ENCODE data around the gene MSANTD2.
"Not testable (repeated sequence)": the region's sequence is repeated elsewhere in the genome, so short reads cannot be mapped to it uniquely, and the experiment has no call there.

Gene MSANTD2

DNA sequence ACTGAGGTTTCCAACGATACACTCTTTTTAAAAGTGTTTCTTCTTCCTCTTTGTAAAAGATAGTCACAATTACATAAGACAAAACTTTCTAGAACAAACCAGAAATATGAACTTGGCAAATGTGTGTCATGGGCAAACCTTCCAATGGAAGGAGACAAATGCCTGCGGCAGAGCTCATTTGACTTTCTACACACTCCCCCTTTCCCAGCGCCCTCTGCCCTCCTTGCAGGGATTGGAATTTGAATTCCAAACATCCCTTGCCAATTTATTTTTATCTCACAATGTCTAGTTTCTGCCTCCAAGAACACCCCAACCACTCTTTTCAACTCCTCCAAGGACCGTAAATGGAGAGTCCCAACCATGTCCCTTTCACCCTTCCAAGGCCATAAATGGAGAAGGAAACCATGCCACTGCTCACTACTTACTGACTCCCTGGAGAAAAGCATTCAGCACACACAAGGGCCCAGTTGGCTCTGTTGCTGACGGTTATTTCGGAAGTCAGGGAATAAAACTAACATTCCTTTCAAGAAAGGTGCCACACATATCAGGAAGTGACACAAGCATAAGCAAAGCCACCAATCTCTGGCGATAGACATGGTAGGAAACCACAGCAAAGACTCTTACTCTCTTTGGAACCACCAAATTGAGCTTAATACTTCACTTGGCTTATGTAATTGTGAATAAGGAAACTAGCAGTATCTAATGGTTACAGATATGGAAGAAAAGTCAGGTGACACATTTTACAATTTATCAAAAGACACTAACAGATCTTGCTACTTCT lies 23.2 kb downstream of the MSANTD2 start:
- DNase-seq (ENCODE audit: low read depth in 2 of 2) = no peak

DNA sequence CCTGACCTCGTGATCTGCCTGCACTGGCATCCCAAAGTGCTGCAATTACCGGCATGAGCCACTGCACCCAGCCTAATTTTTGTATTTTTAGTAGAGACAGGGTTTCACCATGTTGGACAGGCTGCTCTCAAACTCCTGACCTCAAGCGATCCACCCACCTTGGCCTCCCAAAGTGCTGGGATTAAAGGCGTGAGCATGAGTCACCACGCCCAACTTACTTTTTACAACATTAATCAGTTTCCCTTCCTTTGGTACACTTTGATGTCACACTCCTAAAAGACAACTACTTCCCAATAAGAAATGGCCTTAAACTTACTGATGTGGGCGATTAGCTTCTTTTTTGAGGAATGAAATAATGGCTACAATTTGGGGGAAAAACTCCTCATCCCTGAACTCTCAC lies 29.2 kb downstream of the MSANTD2 start:
- DNase-seq (ENCODE audit: low read depth in 2 of 2) = not testable (repeated sequence)

DNA sequence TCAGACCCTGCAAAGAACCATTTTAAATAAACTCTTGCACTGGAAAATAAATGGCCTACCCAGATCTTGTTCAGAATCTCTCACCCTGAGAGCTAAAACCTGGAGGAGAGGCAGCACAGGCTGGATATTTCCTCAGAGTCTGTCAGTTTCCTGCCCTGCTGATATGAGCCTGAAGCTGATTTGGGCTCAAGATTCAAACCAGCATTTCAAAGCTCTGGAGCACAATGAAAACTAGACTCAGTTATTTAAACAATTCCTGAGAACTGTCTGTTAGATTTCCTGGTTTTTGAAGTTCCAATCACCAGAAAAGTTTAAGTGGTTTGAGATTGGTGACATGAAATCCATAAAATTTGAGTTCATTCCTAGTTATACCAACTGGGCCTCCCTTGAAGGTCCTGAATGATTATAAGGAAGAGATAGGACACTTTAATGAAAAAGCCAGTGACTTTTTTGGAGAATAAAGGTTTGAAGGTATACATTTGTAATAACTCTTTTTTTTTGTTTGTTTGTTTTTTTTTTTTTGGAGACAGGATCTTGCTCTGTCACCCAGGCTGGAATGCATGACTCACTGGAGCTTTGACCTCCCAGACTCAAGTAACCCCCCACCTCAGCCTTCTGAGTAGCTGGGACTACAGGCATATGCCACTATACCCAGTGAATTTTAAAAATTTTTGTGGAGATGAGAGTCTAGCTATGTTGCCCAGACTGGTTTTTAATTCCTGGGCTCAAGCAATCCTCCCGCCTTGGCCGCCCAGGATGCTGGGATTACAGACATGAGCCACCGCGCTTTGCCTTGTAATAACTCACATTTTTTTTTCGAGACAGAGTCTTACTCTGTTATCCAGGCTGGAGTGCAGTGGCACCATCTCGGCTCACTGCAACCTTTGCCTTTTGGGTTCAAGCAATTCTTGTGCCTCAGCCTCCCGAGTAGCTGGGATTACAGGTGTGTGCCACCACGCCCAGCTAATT lies 30.1 kb downstream of the MSANTD2 start:
- DNase-seq (ENCODE audit: low read depth in 2 of 2) = no peak

DNA sequence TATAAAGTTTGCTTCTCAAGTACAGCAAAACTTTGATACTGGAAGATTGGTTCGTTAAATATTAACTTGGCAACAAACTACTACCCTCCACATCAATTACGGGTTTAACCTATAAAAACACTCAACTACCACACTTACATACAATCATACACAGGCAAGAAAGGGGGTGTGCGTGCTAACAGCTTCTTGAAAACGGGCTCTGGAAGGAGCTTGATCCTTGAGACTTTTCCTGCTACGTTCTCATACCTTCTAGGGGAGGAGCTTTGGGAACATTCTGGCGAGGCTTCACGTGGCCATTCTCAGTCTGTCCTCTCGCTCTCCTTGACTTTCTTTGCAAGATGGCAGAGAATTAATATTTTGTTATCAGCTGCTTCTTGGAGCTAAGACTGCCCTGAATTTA lies 31.3 kb downstream of the MSANTD2 start:
- DNase-seq (ENCODE audit: low read depth in 2 of 2) = no peak

DNA sequence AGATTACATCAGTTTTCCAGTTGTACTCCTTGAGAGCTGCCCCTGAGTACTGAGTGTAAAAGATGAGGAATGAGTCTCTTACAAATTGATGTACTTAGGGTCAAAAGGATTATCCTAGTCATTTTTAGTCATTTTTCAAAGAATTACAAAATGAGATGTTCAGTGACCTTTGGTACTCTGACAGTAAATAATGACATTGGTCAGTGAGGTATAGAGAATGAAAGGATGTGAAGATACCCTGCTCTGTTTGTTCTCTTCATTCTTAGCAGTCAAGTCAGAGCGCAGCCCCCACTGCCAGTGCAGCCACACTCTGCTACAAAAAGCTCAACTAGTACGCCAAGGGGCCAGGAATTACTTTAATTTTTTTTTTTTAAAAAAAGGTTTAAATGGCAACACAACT lies 34.0 kb downstream of the MSANTD2 start:
- DNase-seq (ENCODE audit: low read depth in 2 of 2) = no peak

DNA sequence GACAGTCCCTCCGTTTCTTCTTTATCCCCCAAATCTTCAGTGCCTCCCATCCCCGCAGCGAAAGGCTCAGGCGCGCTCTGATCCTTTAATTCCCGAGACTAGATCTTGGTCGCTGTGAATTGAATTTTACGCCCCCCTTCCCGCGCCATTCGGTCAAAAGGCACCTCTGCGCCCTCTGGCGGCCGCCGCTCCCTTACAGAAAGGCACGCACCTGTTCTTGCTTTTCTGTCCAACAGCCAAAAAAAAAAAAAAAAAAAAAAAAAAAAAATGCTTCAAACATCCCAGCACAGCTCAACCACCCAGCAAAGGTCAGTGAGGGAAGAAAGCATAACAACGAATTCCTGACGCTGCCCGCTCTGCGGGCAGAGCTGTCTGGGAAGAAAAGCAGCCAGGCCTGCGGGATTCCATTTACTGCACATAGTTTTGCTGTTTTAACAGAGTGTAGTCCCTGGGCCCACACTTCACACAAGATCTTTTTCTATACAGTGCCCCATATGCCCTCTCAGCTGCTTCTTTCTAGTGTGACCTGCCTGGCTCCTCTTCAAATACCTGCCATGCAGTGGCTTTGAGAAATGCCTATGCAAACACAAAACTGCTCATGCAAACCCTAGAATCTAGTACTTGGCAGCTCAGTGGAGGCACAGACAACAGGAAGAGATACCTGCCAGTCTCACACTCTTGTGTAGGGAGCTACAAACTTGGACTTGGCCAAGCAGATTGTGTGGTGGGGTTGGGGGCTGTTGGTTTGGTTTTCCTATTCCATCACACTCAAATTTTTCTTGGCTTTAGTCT lies 36.9 kb downstream of the MSANTD2 start:
- DNase-seq (ENCODE audit: low read depth in 2 of 2) = peak; percentile 65 to 77

DNA sequence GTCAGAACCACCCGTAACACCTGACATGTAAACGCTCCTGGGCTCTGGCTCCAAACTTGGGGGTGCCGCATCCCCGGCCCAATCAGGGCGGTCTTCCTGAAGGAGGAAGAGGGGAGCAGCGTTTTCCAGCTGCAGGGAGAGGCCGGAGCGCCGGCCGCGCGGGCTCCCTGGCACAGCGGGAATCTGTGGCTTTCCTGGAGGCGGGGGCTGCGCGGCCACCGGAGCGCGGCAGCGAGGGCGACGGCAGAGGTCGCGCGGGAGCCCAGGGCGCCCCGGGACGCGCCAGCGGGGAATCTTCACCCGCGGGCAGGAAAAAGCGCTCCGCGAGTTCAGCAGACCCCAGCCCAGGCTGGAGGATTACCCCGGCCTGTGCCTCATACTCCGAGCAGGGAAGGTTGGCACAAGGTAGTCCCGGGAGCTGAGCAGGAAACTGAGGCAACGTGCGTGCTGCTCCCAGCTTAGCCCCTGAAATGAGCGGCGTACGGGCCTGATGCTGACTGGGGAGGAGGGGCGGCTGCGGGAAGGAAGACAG lies 37.5 kb downstream of the MSANTD2 start:
- no peak for DNase-seq (ENCODE audit: low read depth in 2 of 2)

DNA sequence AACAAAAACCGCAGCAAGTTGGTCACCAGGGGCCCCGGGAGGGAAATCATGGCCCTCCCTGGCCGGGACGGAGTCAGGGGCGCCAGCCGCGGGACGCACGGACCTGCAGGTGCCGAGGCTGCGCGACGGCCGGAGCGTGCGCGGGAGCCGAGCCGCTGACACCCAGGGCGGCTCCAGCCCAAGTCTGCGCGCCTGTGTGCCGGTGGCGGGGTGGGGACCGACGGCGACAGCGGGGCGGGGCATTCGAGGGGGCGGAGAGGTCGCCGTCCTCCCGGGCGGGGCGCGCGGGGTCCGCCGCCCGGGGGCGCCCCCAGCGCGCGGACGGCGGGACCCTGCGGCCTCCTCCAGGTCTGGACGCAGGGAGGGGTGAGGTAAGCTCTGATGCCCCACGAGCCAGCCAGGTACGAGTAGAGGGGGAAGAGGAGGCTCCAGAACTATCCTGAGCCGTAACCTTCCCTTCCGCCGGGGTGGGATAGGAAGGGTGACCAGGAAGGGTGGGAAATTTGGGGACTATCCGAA lies 38.0 kb downstream of the MSANTD2 start, which contains the start of gene ESAM:
Gene ESAM, minus strand, starts transcription at position 186 of the 519 bp plus-strand sequence. Its CDS starts 136 bp downstream, at position 50.
- DNase-seq (ENCODE audit: low read depth in 2 of 2) = peak in 1 of 2 donors; percentile 44

DNA sequence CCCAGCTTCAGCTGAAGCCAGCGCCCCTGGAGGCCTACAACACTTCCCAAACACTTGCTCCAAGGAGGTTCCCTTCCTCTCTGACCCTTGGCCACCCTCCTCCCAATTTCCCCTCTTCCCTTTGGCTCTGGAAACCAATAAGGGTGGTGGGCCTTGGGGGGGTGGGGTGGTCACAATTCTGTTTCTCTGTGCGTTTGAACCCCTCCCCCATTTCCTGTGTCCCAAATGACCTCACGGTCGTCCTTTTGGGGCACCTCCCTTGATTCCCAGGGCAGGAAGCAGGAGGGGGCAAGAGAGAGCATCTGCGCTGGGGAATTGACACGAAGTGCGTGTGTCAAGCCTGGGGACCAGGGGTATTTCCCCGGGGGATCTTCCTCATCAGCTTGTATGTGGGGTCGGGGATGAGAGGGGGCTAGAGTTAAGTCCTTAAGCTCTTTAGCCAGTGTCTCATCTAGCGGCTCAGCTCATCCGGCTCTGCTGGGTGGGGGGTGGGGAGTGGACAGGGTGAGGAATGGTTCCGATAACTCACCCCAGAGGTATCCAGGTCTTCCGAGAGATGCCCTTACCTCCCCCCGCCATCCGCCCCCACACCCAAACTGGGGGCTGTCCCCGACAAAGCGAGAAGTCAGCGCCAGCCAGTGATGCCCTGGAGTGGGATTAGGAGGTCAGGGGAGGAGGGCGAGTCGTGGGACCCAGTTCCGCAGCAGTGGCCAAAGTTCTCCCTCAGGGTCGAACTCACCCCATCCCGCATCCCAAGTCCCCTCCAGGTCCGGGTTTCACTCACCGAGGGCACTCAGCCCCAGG lies 38.7 kb downstream of the MSANTD2 start:
- DNase-seq (ENCODE audit: low read depth in 2 of 2) = no peak

DNA sequence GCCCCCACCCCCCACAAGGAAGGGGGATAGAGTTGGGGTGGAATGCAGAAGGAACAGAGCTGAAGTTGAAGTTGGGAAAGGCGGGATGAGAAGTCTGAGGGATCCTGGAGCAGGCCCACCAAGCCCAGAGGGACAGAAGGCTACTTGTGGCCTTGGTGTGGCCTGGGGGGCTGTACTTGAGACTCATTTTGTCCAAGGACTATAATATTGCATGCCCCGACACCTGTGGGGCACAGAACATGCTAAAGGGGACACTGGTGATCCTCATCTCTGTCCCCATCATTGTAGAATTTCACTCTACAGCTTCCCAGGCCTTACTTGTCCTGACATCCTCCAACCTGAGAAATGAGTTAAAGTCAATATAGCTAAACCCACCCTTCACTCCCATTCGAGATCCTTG lies 39.4 kb downstream of the MSANTD2 start:
- DNase-seq (ENCODE audit: low read depth in 2 of 2) = no peak

DNA sequence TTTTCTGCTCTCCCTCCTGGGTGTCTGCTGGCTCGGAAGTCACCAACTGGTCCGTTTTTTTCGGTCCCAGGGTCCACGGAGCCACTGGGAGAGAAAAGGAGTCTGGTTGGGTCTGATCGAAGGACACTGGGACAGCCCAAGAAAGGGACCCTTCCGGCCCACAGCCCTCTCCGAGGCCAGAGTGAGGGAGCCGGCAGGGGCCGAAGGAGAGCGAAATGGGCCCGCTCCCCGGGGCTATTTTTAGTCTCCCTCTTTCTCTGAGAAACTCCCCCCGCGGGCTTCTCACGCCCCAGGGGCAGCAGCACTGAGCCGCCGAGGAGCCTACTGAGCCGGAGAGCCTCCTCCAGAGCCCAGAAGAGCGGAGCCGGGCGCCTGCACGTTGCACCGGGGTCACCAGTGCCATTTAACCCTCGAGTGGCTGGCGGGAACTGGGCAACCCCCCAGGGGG lies 40.0 kb downstream of the MSANTD2 start:
- DNase-seq (ENCODE audit: low read depth in 2 of 2) = no peak

DNA sequence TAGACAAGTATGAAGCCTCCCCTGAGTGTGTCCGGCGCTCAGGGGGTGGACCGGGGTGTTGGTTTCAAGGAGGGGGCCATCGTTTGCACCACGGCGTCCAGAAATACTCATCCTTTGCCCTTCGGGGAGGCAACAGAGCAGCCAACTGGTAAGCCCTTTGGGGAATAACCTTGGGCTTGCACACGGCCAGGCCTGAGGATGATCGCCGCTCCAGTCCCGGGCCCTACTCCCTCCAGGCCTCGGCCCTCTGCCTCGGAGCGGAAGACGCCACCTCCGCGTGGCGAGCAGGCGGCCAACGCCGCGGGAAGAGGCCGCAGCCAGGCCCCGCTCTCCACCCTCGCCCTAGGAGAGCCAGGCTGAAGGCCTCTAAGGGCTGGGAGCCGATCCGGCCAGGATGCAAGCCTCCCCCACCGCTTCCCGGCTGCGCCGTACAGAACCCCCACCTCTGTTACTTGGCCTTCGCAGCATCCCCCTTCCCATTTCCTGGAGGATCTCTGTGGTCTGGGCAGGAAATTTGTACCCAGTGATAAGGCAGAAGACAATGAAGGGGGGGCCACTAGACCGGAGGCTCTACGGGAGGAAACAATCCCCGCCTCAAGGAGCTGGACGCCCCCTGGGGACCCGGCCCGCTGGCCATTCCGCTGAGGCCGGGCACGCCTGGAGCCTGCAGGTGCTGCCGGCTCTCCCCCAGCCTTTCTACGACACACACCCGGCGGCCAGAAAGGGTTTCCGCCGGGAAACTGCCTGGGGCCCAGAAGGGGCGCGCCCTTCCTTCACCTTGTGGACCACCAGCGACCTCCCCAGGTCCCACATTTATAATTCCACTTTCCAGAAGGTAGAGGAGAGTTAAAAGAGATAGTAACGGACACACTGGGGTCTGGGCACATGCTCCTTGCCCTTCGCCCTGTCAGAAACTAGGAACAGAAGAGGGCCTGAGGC lies 40.7 kb downstream of the MSANTD2 start:
- no peak for DNase-seq (ENCODE audit: low read depth in 2 of 2)

DNA sequence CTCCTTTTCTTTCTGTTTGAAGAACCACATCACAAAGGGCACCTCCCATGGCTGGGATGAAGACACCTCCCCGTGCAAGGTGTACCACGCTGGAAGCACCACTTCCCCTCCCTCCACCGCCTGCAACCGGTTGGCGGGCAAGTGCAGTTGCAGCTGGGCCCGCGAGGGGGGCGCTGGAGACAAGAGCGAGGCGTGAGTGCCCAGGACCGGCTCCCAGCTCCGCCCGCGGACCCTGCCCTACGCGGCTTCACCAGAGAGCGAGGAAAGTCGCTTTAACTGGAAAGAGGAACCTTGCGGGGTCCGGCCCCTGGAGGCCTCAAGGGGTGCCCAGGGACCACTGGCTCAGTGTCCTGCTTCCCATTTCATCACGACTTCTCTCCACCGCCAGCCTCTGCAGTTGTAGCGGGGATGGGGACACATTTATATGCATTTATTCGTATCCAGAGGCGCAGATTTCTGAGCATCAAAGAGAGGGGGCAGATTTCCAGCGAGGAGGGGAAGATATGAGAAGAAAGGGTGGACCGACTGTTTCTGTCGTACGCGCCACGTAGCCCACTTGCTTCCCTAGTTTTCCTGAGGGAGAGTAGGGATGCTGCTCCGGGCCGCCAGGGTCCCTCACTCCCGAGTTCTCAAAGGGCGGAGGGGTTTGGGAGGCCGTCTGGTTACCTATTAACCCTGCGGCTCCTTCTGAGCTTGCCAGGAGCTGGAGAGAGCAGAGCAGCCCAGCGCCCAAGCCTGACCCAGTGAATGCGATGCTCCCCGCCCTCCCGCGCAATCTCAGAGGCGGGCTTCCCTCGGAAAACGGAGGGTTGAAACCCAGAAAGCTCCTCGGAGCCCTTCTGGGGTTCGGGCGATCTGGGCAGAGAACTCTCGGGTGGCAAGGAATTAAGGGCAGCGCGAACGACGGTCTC lies 41.6 kb downstream of the MSANTD2 start:
- no peak for DNase-seq (ENCODE audit: low read depth in 2 of 2)

DNA sequence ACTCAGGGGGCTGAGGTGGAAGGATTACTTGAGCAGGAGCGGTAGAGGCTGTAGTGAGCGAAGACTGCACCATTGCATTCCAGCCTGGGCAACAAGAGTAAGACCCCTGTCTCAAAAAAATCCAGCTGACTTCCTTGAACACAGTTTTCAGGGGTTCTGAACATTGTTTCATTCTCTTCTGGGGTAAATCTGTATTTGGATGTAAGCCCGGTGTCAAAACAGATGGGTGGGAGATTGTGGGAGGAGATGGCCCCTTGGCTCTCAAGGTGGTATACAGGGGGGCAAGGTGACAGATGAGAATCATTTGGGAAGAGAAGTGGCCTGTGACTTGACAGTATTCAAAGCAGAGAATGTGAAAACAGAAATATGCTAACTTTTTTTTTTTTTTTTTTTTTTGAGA lies 42.9 kb downstream of the MSANTD2 start:
- DNase-seq (ENCODE audit: low read depth in 2 of 2) = no peak

DNA sequence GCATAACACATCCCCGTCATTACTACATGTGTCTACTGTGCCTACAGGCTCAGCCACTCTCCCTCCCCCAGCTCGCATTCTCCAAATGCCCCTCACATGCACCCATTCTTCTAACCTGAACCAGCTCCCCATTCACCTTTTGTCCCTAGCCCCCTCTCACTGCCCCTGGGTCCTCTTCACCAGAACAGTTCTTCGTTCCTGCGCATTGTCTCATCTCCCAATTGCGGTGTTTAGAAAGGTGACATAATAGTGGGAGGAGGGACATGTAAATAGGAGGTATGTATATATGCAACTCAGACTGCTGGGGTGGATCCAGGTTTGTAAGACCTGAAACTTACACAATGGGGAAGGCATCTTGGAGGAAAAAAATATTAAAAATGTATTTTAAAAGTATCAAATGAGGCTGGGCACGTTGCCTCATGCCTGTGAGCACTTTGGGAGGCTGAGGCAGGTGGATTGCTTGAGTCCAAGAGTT lies 43.4 kb downstream of the MSANTD2 start:
- no peak for DNase-seq (ENCODE audit: low read depth in 2 of 2)

DNA sequence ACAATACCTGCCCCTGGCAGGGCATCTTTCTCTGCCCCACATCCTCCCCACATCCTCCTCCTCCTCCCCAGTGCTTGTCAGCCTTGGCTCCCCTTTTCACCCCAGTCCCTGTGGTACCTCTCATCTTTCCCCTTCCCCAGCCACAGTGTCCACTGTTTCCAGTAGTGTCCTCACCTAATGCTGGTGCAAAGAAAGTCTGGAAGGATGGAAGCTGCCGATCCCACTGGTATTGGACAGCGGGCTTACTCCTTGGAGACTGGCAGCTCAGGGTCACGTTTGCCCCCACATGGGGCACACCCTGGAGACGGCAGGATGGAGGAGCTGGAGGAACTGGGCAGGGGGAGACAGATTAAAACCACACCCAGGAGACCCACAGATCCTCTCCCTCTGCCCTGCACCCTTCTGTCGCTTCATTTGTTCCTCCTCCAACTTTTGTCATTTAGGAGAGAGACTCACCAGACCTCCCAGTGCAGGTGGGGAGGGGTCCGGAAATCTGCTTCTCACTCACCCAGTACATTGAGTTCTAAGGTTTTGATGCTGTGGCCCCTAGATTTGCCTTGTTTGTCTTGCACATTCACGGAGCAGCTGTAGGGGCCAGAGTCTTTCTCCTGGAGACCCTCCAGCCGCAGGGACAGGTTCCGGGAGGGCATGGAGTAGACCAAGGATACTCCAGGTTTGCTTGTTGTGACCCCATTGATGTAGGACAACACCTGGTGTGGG lies 44.0 kb downstream of the MSANTD2 start:
- no peak for DNase-seq (ENCODE audit: low read depth in 2 of 2)

DNA sequence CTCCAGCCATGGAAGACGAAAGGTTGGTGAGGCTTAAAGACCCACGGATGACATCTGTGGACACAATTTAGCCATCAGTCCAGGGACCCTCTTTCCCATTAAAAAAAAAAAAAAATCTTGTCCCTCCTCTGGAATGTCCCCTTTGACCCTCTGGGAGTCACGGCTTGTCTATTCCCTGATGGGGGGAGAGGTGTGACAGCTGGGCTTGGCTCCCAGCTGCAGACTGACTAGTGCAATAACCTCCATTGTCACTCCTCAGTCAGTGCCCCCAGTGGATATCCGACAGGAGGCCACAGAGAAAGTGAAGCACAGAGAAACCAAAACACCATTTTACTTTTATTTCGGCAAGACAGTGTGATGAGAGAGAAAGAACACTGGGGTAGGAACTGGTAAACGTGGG lies 45.5 kb downstream of the MSANTD2 start:
- no peak for DNase-seq (ENCODE audit: low read depth in 2 of 2)

Measured in stimulated activated CD4-positive, alpha-beta T cell treated with anti-CD3 and anti-CD28 coated beads, Interleukin-1b, Interleukin-23, amount 100 ng/mL, for 1 hour (primary cell).